Calu3 (cell line): Measurements from ENCODE around the gene FTH1. TPM values are rescaled to one million over a fixed set of nuclear protein-coding genes. Genes with fewer than 3 reads are reported as not detected.
"Not testable (repeated sequence)": the region's sequence is repeated elsewhere in the genome, so short reads cannot be mapped to it uniquely, and the experiment has no call there.

Experiments
- BruUV-seq: library from RNA; stranded (reverse); fragments of 400-500 nt; replicated peaks from 2 replicates; lab custom pipeline; 2021; lab: Mats Ljungman, UMichigan
- CTCF ChIA-PET: fragments of 300-600 bp; sonication (Branson Sonifier 250); formaldehyde crosslinking; loops from one replicate; lab custom pipeline; 2022; ENCODE audit warnings: antibody characterized with exemption; lab: Charles Lee
- DNase-seq: peaks from one replicate; pipeline ENCODE4 v3.0.0; 2022
- H3K27ac Mint-ChIP-seq: one replicate; pipeline ENCODE4 v1.8.0; 2022; ENCODE audit warnings: mixed read lengths; ENCODE audit not compliant: unreplicated experiment
- H3K27me3 Mint-ChIP-seq: one replicate; pipeline ENCODE4 v1.8.0; 2022; ENCODE audit warnings: mixed read lengths; ENCODE audit not compliant: unreplicated experiment
- H3K36me3 Mint-ChIP-seq: one replicate; pipeline ENCODE4 v1.8.0; 2022; ENCODE audit warnings: mild to moderate bottlenecking, moderate library complexity, mixed read lengths; ENCODE audit not compliant: insufficient read depth, unreplicated experiment
- H3K4me1 Mint-ChIP-seq: one replicate; pipeline ENCODE4 v1.8.0; 2022; ENCODE audit warnings: mild to moderate bottlenecking, low read depth, mixed read lengths; ENCODE audit not compliant: unreplicated experiment
- H3K4me3 Mint-ChIP-seq: one replicate; pipeline ENCODE4 v1.8.0; 2022; ENCODE audit warnings: mild to moderate bottlenecking, low read depth, moderate library complexity, mixed read lengths; ENCODE audit not compliant: unreplicated experiment
- H3K9me3 Mint-ChIP-seq: one replicate; pipeline ENCODE4 v1.8.0; 2022; ENCODE audit warnings: low read depth, mixed read lengths; ENCODE audit not compliant: unreplicated experiment
- CTCF ChIP-seq: fragments of 200-600 bp; IDR thresholded peaks from one replicate; pipeline ENCODE4 v1.8.0; 2022; ENCODE audit warnings: antibody characterized with exemption; ENCODE audit not compliant: unreplicated experiment
- intact Hi-C: fragments of 100-400 bp; cut with micrococcal nuclease; formaldehyde crosslinking; loops from one replicate; pipeline ENCODE4 v1.10.0; 2022; ENCODE audit not compliant: unreplicated experiment
- total RNA-seq: library from RNA; stranded (reverse); gene quantifications from 2 replicates; pipeline ENCODE4 v1.2.3, GENCODE V29; 2022

FTH1 gene
- total RNA-seq, 1 experiment from 2014 or later: 1,555 TPM

DNA sequence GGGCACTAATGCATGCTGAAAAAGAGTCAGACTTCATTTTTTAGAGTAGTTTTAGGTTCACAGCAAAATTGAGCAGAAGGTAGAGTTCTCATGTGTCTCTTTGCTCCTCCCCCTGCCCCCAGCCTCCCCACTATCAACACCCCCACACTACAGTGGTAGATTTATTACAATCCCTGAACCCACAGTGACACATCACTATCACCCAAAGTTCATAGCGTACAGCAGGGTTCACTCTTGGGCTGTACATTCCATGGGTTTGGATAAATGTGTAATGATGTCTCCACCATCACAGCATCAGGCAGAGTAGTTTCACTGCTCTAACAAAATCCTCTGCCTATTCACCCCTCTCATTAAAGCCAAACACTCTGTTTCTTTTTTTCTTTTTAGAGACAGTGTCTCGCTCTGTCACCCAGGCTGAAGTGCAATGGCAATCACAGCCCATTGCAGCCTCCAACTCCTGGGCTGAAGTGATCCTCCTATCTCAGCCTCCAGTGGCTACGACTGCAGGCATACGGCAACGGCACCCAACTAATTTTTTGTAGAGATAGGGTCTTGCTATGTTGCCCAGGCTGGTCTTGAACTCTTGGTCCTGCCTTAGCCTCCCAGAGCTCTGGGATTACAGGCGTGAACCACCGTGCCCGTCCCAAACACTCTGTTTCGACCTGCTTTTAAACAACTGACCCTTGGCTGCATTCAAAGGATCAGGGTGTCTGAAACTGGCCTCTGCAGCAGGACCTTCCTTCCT is 13.2 kb downstream of the FTH1 start:
- Mint-ChIP-seq H3K27me3 (no peaks in the 10 kb centered on the region), H3K4me3 (no peak overlapping the region), H3K9me3 (no peaks in the 10 kb centered on the region), H3K36me3 (peaks cover 14% of the 10 kb centered on the region), H3K27ac (no peak overlapping the region), H3K4me1 (peaks cover 17% of the 10 kb centered on the region)
- TF ChIP-seq CTCF: no peak
- intact Hi-C loops: no loop called here
- CTCF ChIA-PET: interaction anchor here (0.6 to 0.7 kb wide), 3 partner anchors 10 to 157 kb away, joined by 3 to 4 read pairs (median 4); no protein-coding TSS in a partner anchor
- no peak for DNase-seq
- BruUV-seq: no TSS peak

DNA sequence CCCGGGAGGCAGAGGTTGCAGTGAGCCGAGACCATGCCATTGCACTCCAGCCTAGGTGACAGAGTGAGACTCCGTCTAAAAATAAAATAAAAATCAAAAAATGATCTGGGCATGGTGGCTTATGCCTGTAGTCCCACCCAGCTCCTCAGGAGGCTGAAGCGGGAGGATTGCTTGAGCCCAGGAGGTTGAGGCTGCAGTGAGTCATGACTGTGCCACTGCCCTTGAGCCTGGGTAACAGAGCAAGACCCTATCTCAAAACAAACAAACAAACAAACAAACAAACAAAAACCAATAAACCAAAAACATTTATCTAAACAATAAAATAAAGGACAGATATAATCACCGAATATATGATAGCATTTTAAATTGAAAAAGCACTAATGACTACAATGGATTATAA is 13.8 kb downstream of the FTH1 start:
- intact Hi-C loops, H3K4me3 Mint-ChIP-seq, H3K27ac Mint-ChIP-seq, DNase-seq, H3K9me3 Mint-ChIP-seq, H3K27me3 Mint-ChIP-seq, BruUV-seq, H3K36me3 Mint-ChIP-seq: not testable (repeated sequence)
- H3K4me1 Mint-ChIP-seq: peaks cover 17% of the 10 kb centered on the region
- CTCF ChIA-PET: interaction anchor here (0.6 kb wide), 1 partner anchor 18 kb away, joined by 3 read pairs; no protein-coding TSS in a partner anchor

DNA sequence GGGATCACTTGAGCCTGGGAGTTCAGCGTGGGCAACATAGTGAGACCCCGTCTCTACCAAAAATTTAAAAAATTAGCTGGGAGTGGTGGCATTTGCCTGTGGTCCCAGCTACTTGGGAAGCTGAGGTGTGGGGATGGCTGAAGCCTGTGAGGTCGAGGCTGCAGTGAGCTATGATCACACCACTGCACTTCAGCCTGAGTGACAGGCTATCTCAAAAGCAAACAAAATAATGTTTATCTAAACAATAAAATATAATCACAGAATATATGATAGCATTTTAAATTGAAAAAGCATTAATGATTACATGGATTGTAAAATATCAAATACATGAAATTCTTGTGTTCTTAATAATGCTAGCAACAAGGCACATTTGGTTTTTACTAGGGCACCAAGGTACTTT is 14.6 kb downstream of the FTH1 start:
- Mint-ChIP-seq H3K4me3 (no peak overlapping the region), H3K36me3 (peaks cover 9% of the 10 kb centered on the region), H3K4me1 (peaks cover 17% of the 10 kb centered on the region), H3K9me3 (no peaks in the 10 kb centered on the region), H3K27ac (no peak overlapping the region), H3K27me3 (no peaks in the 10 kb centered on the region)
- no TSS peak for BruUV-seq
- TF ChIP-seq CTCF: no peak
- intact Hi-C loops: no loop called here
- CTCF ChIA-PET: interaction anchor here (0.6 kb wide), 2 partner anchors 9 to 19 kb away, joined by 3 to 6 read pairs; no protein-coding TSS in a partner anchor
- no peak for DNase-seq

- no peak for DNase-seq
- Mint-ChIP-seq H3K36me3 (peaks cover 9% of the 10 kb centered on the region), H3K4me1 (peaks cover 27% of the 10 kb centered on the region), H3K27ac (peak overlapping the region; percentile 31), H3K9me3 (no peaks in the 10 kb centered on the region), H3K4me3 (no peak overlapping the region), H3K27me3 (peaks cover 8% of the 10 kb centered on the region)
- intact Hi-C loops: no loop called here
- CTCF ChIA-PET: interaction anchor here (0.7 kb wide), 1 partner anchor 53 kb away, joined by 3 read pairs; no protein-coding TSS in a partner anchor
- BruUV-seq: no TSS peak
- TF ChIP-seq CTCF: no peak
Observed at GRCh38 chr11:61951484-61952135, 15.8 kb downstream of the FTH1 start.
